Measurements from ENCODE around the gene GNA14.
"Not testable (repeated sequence)": the region's sequence is repeated elsewhere in the genome, so short reads cannot be mapped to it uniquely, and the experiment has no call there.

The GNA14 gene

GRCh38 chr9:77402286-77402685 lies 245.8 kb downstream of the GNA14 start:
- DNase-seq (ENCODE audit: low spot score) = no peak

GRCh38 chr9:77399964-77400363 lies 248.2 kb downstream of the GNA14 start:
- DNase-seq (ENCODE audit: low spot score) = no peak

GRCh38 chr9:77398581-77398980 lies 249.5 kb downstream of the GNA14 start:
- not testable (repeated sequence) for DNase-seq (ENCODE audit: low spot score)

- DNase-seq (ENCODE audit: low spot score) = no peak
Measured at GRCh38 chr9:77392328-77392727, 255.8 kb downstream of the GNA14 start.

- no peak for DNase-seq (ENCODE audit: low spot score)
Measured at GRCh38 chr9:77391834-77392233, 256.3 kb downstream of the GNA14 start.

GRCh38 chr9:77386187-77386586 lies 261.9 kb downstream of the GNA14 start:
- no peak for DNase-seq (ENCODE audit: low spot score)

GRCh38 chr9:77384406-77384805 lies 263.7 kb downstream of the GNA14 start:
- DNase-seq (ENCODE audit: low spot score) = no peak

GRCh38 chr9:77375956-77376532 lies 272.1 kb downstream of the GNA14 start:
- no peak for DNase-seq (ENCODE audit: low spot score)

- DNase-seq (ENCODE audit: low spot score) = no peak
Measured at GRCh38 chr9:77374266-77374665, 273.9 kb downstream of the GNA14 start.
